HepG2 (cell line): ENCODE measurements around the gene IARS2. TPM values are rescaled to one million over a fixed set of nuclear protein-coding genes. Genes with fewer than 3 reads are reported as not detected.

Source experiments
- CBX5 ChIP-seq: sonication (generic); formaldehyde crosslinking; IDR thresholded peaks from 2 replicates; pipeline ENCODE4 v1.4.0; 2020; ENCODE audit warnings: missing genetic modification reagents, borderline replicate concordance
- NR2F6 ChIP-seq, 2 experiments: IDR thresholded peaks; 2 replicates each; pipeline ENCODE4 v1.6.1; 2016; ENCODE audit warnings: antibody characterized with exemption in 1 of 2, mild to moderate bottlenecking in 1 of 2
- SNAPC5 ChIP-seq: sonication (generic); formaldehyde crosslinking; IDR thresholded peaks from 2 replicates; pipeline ENCODE4 v1.8.1; 2023; ENCODE audit warnings: mild to moderate bottlenecking, missing genetic modification reagents, borderline replicate concordance
- TOPORS ChIP-seq: sonication (generic); formaldehyde crosslinking; IDR thresholded peaks from 2 replicates; pipeline ENCODE4 v1.8.0; 2023; ENCODE audit warnings: mild to moderate bottlenecking, missing genetic modification reagents
- ZNF260 ChIP-seq: sonication (generic); formaldehyde crosslinking; IDR thresholded peaks from 2 replicates; pipeline ENCODE4 v1.4.0; 2020; ENCODE audit warnings: missing genetic modification reagents, low read depth, mild to moderate bottlenecking, borderline replicate concordance
- ZNF296 ChIP-seq: sonication (generic); formaldehyde crosslinking; conservative IDR thresholded peaks from 2 replicates; pipeline ENCODE4 v1.5.0; 2020; ENCODE audit warnings: mild to moderate bottlenecking, missing genetic modification reagents
- ZNF441 ChIP-seq: sonication (generic); formaldehyde crosslinking; IDR thresholded peaks from 2 replicates; pipeline ENCODE4 v1.7.0; 2021; ENCODE audit warnings: missing genetic modification reagents, borderline replicate concordance
- ZNF512B ChIP-seq: sonication (generic); formaldehyde crosslinking; IDR thresholded peaks from 2 replicates; pipeline ENCODE4 v1.5.1; 2020; ENCODE audit warnings: missing genetic modification reagents, mild to moderate bottlenecking, borderline replicate concordance
- ZNF678 ChIP-seq: sonication (generic); formaldehyde crosslinking; IDR thresholded peaks from 2 replicates; pipeline ENCODE4 v1.4.0; 2020; ENCODE audit warnings: mild to moderate bottlenecking, missing genetic modification reagents
- polyA plus RNA-seq, 8 experiments: library from polyadenylated mRNA; depleted of rRNA in 3 of 8; stranded (reverse) in 7 of 8; unstranded in 1 of 8; fragments of >200 nt; fragmentation: Illumina TruSeq in 4 of 8; extraction: Trizol in 4 of 8; gene quantifications; 2 replicates each; pipeline versions ENCODE4 v1.2.1 to v1.2.3, GENCODE V29; 2011 to 2016; ENCODE audit warnings: low read depth in 4 of 8, missing spikeins in 1 of 8, mixed read lengths in 1 of 8; ENCODE audit not compliant: insufficient read depth in 1 of 8
- total RNA-seq, 5 experiments: library from RNA; depleted of rRNA; stranded (reverse); fragments of >200 nt; fragmentation: Illumina TruSeq; extraction: Trizol; gene quantifications; 2 replicates each; pipeline ENCODE4 v1.2.3, GENCODE V29; 2016; ENCODE audit warnings: low read depth in 1 of 5

Gene IARS2
- total and polyA plus RNA-seq, 2 of the 13 experiments (the other 11 are each of a cell fraction or from before 2014, with no cell fraction given) = 28.6 to 122 TPM

GRCh38 chr1:220062629-220063028 lies 31.3 kb upstream of the IARS2 start (continued):
- TF ChIP-seq ZNF512B (CRISPR knock-in tag) = no peak
- TF ChIP-seq ZNF441 (CRISPR knock-in tag) = no peak
- TF ChIP-seq ZNF260 (CRISPR knock-in tag) = no peak
- TF ChIP-seq SNAPC5 (CRISPR knock-in tag) = no peak
- no peak for TF ChIP-seq TOPORS (CRISPR knock-in tag)
- no peak for TF ChIP-seq ZNF678 (CRISPR knock-in tag)
- no peak for TF ChIP-seq ZNF296 (CRISPR knock-in tag)
- no peak for TF ChIP-seq NR2F6 (IDR thresholded peaks at IDR 0.05)
- no peak for TF ChIP-seq NR2F6 (CRISPR knock-in tag; IDR thresholded peaks at IDR 0.05)
- TF ChIP-seq CBX5 = no peak
- TF ChIP-seq, all 625 proteins: peak for 0
